ENCODE results near the gene MDK.

The MDK gene

DNA sequence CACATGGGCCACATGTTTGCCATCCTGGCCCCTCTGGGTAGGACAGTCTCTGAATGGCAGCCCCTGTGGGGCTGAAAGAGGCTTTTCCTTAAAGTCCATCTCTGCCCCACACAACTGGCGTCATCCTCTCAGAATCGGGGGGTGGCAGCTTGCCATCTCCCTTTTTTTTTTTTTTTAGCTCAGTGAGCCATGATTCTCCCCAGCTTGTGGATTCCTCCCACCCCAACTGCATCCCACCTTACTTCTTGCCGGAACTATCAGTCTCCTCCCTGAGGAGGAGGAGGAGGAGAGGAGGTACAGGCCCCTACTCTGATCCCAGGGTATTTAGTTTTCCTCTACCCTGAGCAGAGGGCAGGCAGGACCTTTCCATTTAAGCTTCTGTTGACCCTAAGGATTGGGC lies 30.8 kb upstream of the MDK start:
- Histone ChIP-seq H3K27ac (ENCODE audit: low read depth, low read length) (no peak overlapping the region), H3K4me1 (ENCODE audit: control insufficient read depth, insufficient read depth, low read length) (peaks cover 66% of the 10 kb centered on the region), H3K27me3 (ENCODE audit: control insufficient read depth, insufficient read depth, low read length) (peaks cover 12% of the 10 kb centered on the region), H3K9ac (ENCODE audit: low read length) (no peak overlapping the region), H3K36me3 (ENCODE audit: control insufficient read depth, insufficient read depth, low read length) (no peaks in the 10 kb centered on the region), H3K9me3 (ENCODE audit: control insufficient read depth, insufficient read depth, low read depth, low read length) (no peaks in the 10 kb centered on the region), H3K4me3 (ENCODE audit: low read depth, low read length) (no peak overlapping the region)

DNA sequence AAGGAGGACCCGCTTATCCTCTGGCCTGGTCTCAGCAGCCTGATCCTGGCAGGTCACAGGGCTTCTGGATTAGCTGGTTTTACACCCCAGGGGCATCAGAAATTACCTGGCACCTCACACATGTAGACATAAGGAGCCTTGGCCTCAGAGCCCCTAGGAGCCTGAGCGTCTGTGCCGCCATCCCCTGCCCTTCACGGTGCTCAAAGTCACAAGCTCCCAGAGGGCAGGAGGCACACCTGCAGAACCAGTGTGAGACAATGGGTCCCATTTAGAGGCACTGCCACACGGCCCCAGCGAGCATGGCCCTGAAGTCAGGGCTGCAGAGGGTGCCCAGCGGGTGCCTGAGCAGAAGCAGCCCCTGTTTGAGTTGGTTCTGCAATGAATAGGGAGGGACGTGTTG lies 30.3 kb upstream of the MDK start:
- Histone ChIP-seq H3K4me3 (ENCODE audit: low read depth, low read length) (no peak overlapping the region), H3K27ac (ENCODE audit: low read depth, low read length) (no peak overlapping the region), H3K9ac (ENCODE audit: low read length) (no peak overlapping the region), H3K4me1 (ENCODE audit: control insufficient read depth, insufficient read depth, low read length) (peaks cover 63% of the 10 kb centered on the region), H3K36me3 (ENCODE audit: control insufficient read depth, insufficient read depth, low read length) (no peaks in the 10 kb centered on the region), H3K27me3 (ENCODE audit: control insufficient read depth, insufficient read depth, low read length) (peaks cover 9% of the 10 kb centered on the region), H3K9me3 (ENCODE audit: control insufficient read depth, insufficient read depth, low read depth, low read length) (no peaks in the 10 kb centered on the region)

DNA sequence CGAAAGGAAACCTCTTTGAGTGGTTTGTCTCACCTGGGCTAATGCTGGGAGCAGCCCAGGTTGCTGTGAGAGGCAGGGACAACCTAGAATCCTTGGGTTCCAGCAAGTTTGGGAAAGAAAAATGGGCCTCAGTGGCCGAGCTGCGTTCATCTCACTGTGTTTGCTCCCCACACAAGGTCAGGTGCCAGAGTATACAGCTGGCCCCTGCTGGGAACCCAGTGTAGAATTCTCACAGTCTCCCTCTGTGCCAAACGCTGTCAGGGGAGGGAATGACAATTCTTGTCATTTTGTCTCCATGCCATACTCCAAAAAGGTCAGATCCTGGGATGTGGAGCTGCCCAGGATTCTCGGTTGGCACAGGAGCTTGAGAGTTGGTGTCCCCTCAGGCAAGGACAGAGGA lies 29.9 kb upstream of the MDK start:
- peak overlapping the region; percentile 9 for H3K9ac ChIP-seq (ENCODE audit: low read length)
- H3K4me3 ChIP-seq (ENCODE audit: low read depth, low read length): peak overlapping the region; percentile 31; the same call in 1 of the 2 replicates
- peaks cover 4% of the 10 kb centered on the region for H3K27me3 ChIP-seq (ENCODE audit: control insufficient read depth, insufficient read depth, low read length)
- H3K27ac ChIP-seq (ENCODE audit: low read depth, low read length): no peak overlapping the region
- peaks cover 63% of the 10 kb centered on the region for H3K4me1 ChIP-seq (ENCODE audit: control insufficient read depth, insufficient read depth, low read length)
- no peaks in the 10 kb centered on the region for H3K36me3 ChIP-seq (ENCODE audit: control insufficient read depth, insufficient read depth, low read length)
- H3K9me3 ChIP-seq (ENCODE audit: control insufficient read depth, insufficient read depth, low read depth, low read length): no peaks in the 10 kb centered on the region

- no peak overlapping the region for H3K27ac ChIP-seq (ENCODE audit: low read depth, low read length)
Measured at GRCh38 chr11:46352063-46352841, 29.2 kb upstream of the MDK start.

DNA sequence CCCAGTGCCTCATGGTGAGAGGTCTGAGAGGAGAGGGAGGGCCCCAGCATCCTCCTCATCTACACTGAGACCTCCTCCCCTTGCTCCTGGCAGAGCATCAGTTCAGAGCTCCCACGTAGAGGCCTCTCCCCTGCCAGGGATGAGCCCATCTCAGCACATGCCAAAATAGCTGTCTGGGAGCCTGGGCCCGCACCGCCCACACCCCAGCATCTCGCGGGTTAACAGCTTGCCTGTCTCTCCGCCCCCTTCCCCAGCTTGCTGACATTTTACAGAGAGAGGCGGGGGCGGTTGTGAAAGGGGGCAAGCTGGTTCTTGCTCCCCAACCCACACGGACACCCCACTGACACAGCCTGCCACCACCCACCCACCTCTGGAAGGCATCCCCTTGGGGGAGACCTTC lies 27.8 kb upstream of the MDK start:
- Histone ChIP-seq H3K4me1 (ENCODE audit: control insufficient read depth, insufficient read depth, low read length) (peaks cover 63% of the 10 kb centered on the region), H3K9ac (ENCODE audit: low read length) (no peak overlapping the region), H3K36me3 (ENCODE audit: control insufficient read depth, insufficient read depth, low read length) (no peaks in the 10 kb centered on the region)

More at GRCh38 chr11:46352063-46352841, 29.2 kb upstream of the MDK start:
- no peaks in the 10 kb centered on the region for H3K27me3 ChIP-seq (ENCODE audit: control insufficient read depth, insufficient read depth, low read length)
- H3K4me3 ChIP-seq (ENCODE audit: low read depth, low read length): peak overlapping the region; percentile 31; the same call in 1 of the 2 replicates
- H3K4me1 ChIP-seq (ENCODE audit: control insufficient read depth, insufficient read depth, low read length): peaks cover 65% of the 10 kb centered on the region
- no peaks in the 10 kb centered on the region for H3K9me3 ChIP-seq (ENCODE audit: control insufficient read depth, insufficient read depth, low read depth, low read length)
- no peaks in the 10 kb centered on the region for H3K36me3 ChIP-seq (ENCODE audit: control insufficient read depth, insufficient read depth, low read length)
- peak overlapping the region; percentile 9 for H3K9ac ChIP-seq (ENCODE audit: low read length)

GRCh38 chr11:46356924-46357482 lies 24.5 kb upstream of the MDK start:
- Histone ChIP-seq H3K9ac (ENCODE audit: low read length) (no peak overlapping the region), H3K27me3 (ENCODE audit: control insufficient read depth, insufficient read depth, low read length) (no peaks in the 10 kb centered on the region), H3K4me3 (ENCODE audit: low read depth, low read length) (no peak overlapping the region), H3K36me3 (ENCODE audit: control insufficient read depth, insufficient read depth, low read length) (no peaks in the 10 kb centered on the region), H3K9me3 (ENCODE audit: control insufficient read depth, insufficient read depth, low read depth, low read length) (no peaks in the 10 kb centered on the region), H3K27ac (ENCODE audit: low read depth, low read length) (no peak overlapping the region), H3K4me1 (ENCODE audit: control insufficient read depth, insufficient read depth, low read length) (peaks cover 51% of the 10 kb centered on the region)

More for the DNA sequence above, 27.8 kb upstream of the MDK start:
- Histone ChIP-seq H3K9me3 (ENCODE audit: control insufficient read depth, insufficient read depth, low read depth, low read length) (no peaks in the 10 kb centered on the region), H3K27ac (ENCODE audit: low read depth, low read length) (no peak overlapping the region), H3K4me3 (ENCODE audit: low read depth, low read length) (no peak overlapping the region), H3K27me3 (ENCODE audit: control insufficient read depth, insufficient read depth, low read length) (no peaks in the 10 kb centered on the region)

DNA sequence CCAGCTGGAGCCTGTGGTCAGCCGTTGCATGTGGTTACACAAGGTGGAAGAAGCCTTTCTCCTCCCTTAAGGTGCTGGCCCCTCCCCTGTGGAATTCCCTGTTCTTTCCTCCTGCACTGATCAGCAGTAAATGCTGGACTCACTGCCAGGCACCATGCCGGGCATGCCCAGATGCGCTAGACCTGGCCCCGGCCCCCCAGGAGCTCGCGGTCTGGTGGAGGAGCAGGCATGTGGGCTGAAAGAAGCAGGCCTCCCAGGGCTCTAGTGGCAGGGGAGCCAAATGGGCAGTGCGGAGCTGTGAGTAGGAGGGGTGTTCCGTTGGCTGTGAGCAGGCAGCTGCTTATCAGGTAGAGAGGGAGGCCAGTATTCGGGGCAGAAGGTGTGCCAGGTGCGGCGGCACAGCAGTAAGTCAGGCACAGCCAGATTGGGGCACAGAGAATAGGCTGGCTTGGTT lies 24.0 kb upstream of the MDK start:
- H3K36me3 ChIP-seq (ENCODE audit: control insufficient read depth, insufficient read depth, low read length): no peaks in the 10 kb centered on the region
- H3K4me1 ChIP-seq (ENCODE audit: control insufficient read depth, insufficient read depth, low read length): peaks cover 51% of the 10 kb centered on the region
- H3K4me3 ChIP-seq (ENCODE audit: low read depth, low read length): no peak overlapping the region
- H3K9ac ChIP-seq (ENCODE audit: low read length): no peak overlapping the region
- H3K27ac ChIP-seq (ENCODE audit: low read depth, low read length): no peak overlapping the region
- H3K9me3 ChIP-seq (ENCODE audit: control insufficient read depth, insufficient read depth, low read depth, low read length): no peaks in the 10 kb centered on the region
- no peaks in the 10 kb centered on the region for H3K27me3 ChIP-seq (ENCODE audit: control insufficient read depth, insufficient read depth, low read length)

DNA sequence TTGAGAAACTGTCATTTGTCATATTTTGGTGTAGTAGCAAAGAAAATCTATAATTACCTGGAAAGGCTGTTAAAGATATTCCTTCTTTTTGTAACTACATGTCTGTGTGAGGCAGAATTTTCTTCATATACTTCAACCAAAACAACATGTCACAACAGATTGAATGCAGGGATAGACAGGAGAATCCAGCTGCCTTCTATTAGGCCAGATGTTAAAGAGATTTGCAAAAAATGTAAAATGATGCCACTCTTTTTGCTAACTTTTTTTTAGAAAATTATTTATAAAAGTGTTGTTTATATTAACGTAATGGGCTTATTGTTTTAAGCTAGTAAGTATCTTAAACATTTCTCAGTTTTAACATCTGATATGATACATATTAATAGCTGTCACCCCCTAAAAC lies 21.5 kb upstream of the MDK start:
- no peak overlapping the region for H3K27ac ChIP-seq (ENCODE audit: low read depth, low read length)
- no peaks in the 10 kb centered on the region for H3K9me3 ChIP-seq (ENCODE audit: control insufficient read depth, insufficient read depth, low read depth, low read length)
- H3K4me3 ChIP-seq (ENCODE audit: low read depth, low read length): no peak overlapping the region
- H3K36me3 ChIP-seq (ENCODE audit: control insufficient read depth, insufficient read depth, low read length): 0 out of 2 replicates have a peak, but pooled peaks cover 2% of the 10 kb centered on the region
- peaks cover 45% of the 10 kb centered on the region for H3K4me1 ChIP-seq (ENCODE audit: control insufficient read depth, insufficient read depth, low read length)
- no peaks in the 10 kb centered on the region for H3K27me3 ChIP-seq (ENCODE audit: control insufficient read depth, insufficient read depth, low read length)
- no peak overlapping the region for H3K9ac ChIP-seq (ENCODE audit: low read length)

- H3K9me3 ChIP-seq (ENCODE audit: control insufficient read depth, insufficient read depth, low read depth, low read length): no peaks in the 10 kb centered on the region
- H3K36me3 ChIP-seq (ENCODE audit: control insufficient read depth, insufficient read depth, low read length): 0 out of 2 replicates have a peak, but pooled peaks cover 2% of the 10 kb centered on the region
- no peak overlapping the region for H3K9ac ChIP-seq (ENCODE audit: low read length)
- H3K27me3 ChIP-seq (ENCODE audit: control insufficient read depth, insufficient read depth, low read length): no peaks in the 10 kb centered on the region
- peaks cover 45% of the 10 kb centered on the region for H3K4me1 ChIP-seq (ENCODE audit: control insufficient read depth, insufficient read depth, low read length)
- H3K27ac ChIP-seq (ENCODE audit: low read depth, low read length): no peak overlapping the region
- H3K4me3 ChIP-seq (ENCODE audit: low read depth, low read length): no peak overlapping the region
Measured at GRCh38 chr11:46360878-46361277, 20.6 kb upstream of the MDK start.

DNA sequence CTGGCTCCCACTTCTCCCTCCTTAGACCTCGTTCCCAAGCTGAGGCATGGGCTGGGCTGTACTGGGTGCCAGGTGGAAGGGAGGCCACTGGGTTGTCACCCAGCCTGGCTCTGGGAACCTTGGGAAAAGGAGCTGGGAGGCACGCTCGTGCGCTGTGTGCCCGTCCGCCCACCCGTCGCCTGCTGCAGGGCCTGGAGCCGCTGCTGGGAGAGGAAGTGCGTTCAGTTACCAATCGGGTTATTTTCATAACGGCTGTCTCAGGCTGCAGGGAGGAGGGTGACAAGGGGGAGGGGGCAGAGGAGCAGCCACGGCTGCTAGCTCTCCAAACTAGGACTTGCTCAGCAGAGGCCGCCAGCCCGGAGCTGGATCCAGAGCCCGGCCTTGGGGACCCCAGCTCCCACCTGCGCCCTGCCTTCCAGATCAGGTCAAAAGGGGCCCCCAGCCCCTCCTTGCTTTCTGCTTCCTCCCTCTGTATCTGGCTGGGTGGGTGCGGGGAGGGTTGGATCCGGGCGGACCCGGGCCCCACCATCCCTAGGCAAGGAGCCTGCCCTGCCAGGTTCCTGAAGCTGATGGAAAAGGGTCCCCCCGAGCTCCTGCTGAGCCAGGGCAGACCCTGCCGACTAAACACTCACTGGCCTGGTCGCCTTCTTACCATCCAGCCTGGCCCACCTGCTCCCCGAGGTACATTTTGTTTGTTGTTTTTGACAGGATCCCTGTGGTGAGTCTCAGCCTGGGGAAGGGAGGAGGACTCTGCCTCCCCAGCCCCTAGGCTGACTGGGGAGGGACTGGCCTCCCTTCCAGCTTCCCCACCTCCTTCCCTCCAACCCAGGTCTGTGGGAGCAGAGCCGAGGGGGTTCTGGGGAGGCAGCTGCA lies 19.9 kb upstream of the MDK start:
- H3K9me3 ChIP-seq (ENCODE audit: control insufficient read depth, insufficient read depth, low read depth, low read length): no peaks in the 10 kb centered on the region
- H3K27me3 ChIP-seq (ENCODE audit: control insufficient read depth, insufficient read depth, low read length): no peaks in the 10 kb centered on the region
- peaks cover 39% of the 10 kb centered on the region for H3K4me1 ChIP-seq (ENCODE audit: control insufficient read depth, insufficient read depth, low read length)
- H3K27ac ChIP-seq (ENCODE audit: low read depth, low read length): no peak overlapping the region
- H3K9ac ChIP-seq (ENCODE audit: low read length): no peak overlapping the region
- H3K36me3 ChIP-seq (ENCODE audit: control insufficient read depth, insufficient read depth, low read length): 0 out of 2 replicates have a peak, but pooled peaks cover 2% of the 10 kb centered on the region
- H3K4me3 ChIP-seq (ENCODE audit: low read depth, low read length): no peak overlapping the region

All from HUES6 (cell line).